ENCODE data around the gene STX8.

DNA sequence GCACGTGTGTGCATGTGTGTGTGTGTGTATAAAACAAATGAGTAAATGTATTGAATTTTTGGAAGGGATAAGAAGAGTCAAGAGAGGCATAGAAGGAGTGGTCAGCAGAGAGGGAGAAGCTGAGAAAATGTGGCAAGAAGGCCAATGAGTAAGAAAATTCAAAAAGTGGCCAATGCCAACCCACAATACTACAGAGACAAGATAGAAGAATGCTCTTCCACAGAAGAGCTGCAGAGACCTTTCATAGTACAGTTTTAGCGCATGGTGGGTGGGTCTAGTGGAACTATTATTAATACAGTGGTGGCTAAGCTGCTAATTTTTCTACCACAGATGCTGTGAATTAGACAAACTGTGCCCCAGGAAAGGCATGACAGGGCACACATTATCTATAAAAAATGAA, 320.8 kb downstream of the STX8 start:
- TF ChIP-seq POLR2AphosphoS2 (IDR thresholded peaks at IDR 0.05; ENCODE audit: low read length) (no peak), SNRNP70 (optimal IDR thresholded peaks at IDR 0.05; ENCODE audit: low read depth, low read length) (no peak), CREM (IDR thresholded peaks at IDR 0.05; ENCODE audit: low read depth) (no peak), ZBTB1 (CRISPR knock-in tag; IDR thresholded peaks at IDR 0.05; ENCODE audit: borderline replicate concordance, low read depth) (no peak), ARHGAP35 (IDR thresholded peaks at IDR 0.05; ENCODE audit: partially characterized antibody) (no peak), RCOR1 (IDR thresholded peaks at IDR 0.05; ENCODE audit: borderline replicate concordance in 1 of 2, low read depth in 2 of 2, low read length in 2 of 2) (no peak), RBM22 (IDR thresholded peaks at IDR 0.05; ENCODE audit: low read depth, low read length, poor library complexity, severe bottlenecking) (no peak), SPI1 (IDR thresholded peaks at IDR 0.05; ENCODE audit: borderline replicate concordance, low read depth, low read length) (no peak), TAF1 (IDR thresholded peaks at IDR 0.05; ENCODE audit: control insufficient read depth, extremely low read depth, insufficient read depth, low read length, severe bottlenecking) (no peak), NFYB (IDR thresholded peaks at IDR 0.05; ENCODE audit: extremely low read depth, insufficient read length) (no peak)
- TF ChIP-seq, protein P1, sequence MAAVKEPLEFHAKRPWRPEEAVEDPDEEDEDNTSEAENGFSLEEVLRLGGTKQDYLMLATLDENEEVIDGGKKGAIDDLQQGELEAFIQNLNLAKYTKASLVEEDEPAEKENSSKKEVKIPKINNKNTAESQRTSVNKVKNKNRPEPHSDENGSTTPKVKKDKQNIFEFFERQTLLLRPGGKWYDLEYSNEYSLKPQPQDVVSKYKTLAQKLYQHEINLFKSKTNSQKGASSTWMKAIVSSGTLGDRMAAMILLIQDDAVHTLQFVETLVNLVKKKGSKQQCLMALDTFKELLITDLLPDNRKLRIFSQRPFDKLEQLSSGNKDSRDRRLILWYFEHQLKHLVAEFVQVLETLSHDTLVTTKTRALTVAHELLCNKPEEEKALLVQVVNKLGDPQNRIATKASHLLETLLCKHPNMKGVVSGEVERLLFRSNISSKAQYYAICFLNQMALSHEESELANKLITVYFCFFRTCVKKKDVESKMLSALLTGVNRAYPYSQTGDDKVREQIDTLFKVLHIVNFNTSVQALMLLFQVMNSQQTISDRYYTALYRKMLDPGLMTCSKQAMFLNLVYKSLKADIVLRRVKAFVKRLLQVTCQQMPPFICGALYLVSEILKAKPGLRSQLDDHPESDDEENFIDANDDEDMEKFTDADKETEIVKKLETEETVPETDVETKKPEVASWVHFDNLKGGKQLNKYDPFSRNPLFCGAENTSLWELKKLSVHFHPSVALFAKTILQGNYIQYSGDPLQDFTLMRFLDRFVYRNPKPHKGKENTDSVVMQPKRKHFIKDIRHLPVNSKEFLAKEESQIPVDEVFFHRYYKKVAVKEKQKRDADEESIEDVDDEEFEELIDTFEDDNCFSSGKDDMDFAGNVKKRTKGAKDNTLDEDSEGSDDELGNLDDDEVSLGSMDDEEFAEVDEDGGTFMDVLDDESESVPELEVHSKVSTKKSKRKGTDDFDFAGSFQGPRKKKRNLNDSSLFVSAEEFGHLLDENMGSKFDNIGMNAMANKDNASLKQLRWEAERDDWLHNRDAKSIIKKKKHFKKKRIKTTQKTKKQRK (IDR thresholded peaks at IDR 0.05; ENCODE audit: borderline replicate concordance, low read depth, low read length) = no peak
